Measurements from ENCODE around the gene DENND6A. TPM values are rescaled to one million over a fixed set of nuclear protein-coding genes. Genes with fewer than 3 reads are reported as not detected.

Gene DENND6A
- total and polyA plus RNA-seq, 11 donors: 4.9 to 27.9 (median 14.3) TPM

DNA sequence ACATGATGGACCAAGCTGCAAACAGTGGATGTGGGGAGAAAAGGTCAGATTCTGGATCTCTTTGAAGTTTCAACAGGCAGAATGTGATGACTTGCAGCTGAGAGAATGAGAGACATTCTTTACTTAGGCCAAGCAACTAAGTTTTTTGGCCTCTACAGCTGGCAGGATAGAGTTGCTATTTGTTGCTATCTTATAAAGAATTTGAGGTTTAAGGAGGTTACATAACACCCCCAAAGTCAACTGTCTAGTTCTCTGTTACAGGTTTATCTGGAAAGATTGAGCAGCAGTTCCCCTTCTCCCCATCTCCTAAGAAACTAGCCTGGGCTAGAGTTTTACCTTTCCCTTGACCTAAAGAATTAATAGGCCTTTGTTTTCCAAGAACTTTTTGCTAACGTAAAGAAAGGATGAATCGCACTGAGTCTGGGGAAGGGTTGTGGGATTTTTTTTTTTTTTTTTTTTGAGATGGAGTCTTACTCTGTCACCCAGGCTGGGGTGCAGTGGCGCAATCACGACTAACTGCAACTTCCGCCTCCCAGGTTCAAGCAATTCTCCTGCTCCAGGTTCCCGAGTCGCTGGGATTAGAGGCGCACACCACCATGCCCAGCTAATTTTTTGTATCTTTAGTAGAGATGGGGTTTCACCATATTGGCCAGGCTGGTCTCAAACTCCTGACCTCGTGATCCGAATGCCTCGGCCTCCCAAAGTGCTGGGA is 36.6 kb upstream of the DENND6A start:
- no peaks in the 10 kb centered on the region for H3K9me3 ChIP-seq
- DNase-seq (no peak), ATAC-seq (no peak)
- H3K27ac ChIP-seq: no peak overlapping the region
- TF ChIP-seq CTCF (IDR thresholded peaks at IDR 0.05): no peak
- no peak for TF ChIP-seq POLR2A (IDR thresholded peaks at IDR 0.05)
- intact Hi-C loops (cut with DNase I): no loop called here
- no peaks in the 10 kb centered on the region for H3K27me3 ChIP-seq
- H3K4me3 ChIP-seq: no peak overlapping the region
- no peaks in the 10 kb centered on the region for H3K36me3 ChIP-seq
- WGBS, 4 donors: 90 to 94% (median 91%) methylated on average over 11 of the region's 11 CpGs
- H3K4me1 ChIP-seq: no peaks in the 10 kb centered on the region

DNA sequence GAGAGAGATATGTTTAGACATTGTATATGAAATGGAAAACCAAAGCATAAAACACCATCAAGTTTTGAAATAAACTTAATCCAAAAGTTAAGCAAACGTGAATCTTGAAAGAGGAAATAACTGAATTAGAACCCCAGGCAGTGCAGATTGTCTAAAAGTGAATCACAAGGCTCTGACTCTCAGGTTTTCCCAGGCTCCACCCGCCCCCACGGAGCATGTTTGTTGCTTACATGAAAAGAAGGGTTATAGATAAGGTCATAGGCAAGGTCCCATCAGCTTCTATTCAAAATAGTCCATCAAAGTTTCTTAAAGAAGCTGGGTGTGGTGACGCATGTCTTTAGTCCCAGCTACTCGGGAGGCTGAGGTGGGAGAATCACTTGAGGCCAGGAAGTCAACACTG is 34.2 kb upstream of the DENND6A start:
- TF ChIP-seq CTCF (IDR thresholded peaks at IDR 0.05) (no peak), POLR2A (IDR thresholded peaks at IDR 0.05) (no peak)
- WGBS, 4 donors: 83 to 87% (median 86%) methylated on average over 5 of the region's 5 CpGs
- Histone ChIP-seq H3K27me3 (no peaks in the 10 kb centered on the region), H3K27ac (no peak overlapping the region), H3K4me3 (no peak overlapping the region), H3K4me1 (no peaks in the 10 kb centered on the region), H3K9me3 (no peaks in the 10 kb centered on the region), H3K36me3 (no peaks in the 10 kb centered on the region)
- intact Hi-C loops (cut with DNase I): no loop called here
- DNase-seq (no peak), ATAC-seq (no peak)

DNA sequence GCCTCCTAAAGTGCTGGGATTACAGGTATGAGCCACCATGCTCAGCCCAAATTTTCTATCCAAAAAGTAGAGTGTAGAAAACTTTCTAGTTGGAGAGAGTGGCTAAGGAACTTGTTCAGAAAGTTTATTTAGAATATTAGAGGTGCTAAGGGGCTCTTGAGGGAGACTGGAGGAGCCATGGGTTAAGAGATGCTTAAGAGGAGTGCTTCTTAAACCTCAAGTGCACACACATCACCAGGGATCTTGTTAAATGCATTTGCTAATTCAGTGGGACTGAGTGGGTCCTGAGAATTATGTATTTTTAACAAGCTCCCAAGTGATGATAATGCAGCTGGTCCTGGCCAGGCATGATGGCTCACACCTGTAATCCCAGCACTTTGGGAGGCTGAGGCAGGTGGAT is 33.5 kb upstream of the DENND6A start:
- TF ChIP-seq POLR2A (IDR thresholded peaks at IDR 0.05): no peak
- no peak for TF ChIP-seq CTCF (IDR thresholded peaks at IDR 0.05)
- intact Hi-C loops (cut with DNase I): no loop called here
- no peak for DNase-seq
- H3K27ac ChIP-seq: no peak overlapping the region
- no peaks in the 10 kb centered on the region for H3K9me3 ChIP-seq
- no peak overlapping the region for H3K4me3 ChIP-seq
- no peak for ATAC-seq
- H3K36me3 ChIP-seq: no peaks in the 10 kb centered on the region
- H3K27me3 ChIP-seq: no peaks in the 10 kb centered on the region
- H3K4me1 ChIP-seq: no peaks in the 10 kb centered on the region

DNA sequence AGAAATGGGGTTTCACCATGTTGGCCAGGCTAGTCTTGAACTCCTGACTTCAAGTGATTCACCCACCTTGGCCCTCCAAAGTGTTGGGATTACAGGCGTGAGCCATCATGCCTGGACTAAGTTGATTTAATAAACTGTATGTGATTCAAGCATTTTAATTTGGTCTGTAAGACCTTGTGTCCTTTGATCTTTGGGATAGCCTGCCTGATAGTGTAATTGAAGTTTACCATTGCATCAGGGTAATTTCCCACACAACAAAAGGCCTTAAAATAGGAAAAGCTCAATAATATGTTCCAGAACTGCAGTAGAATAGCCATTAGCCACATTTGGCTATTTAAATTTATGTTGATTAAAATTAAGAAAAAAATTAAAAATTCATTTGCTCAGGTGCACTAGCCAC is 25.2 kb upstream of the DENND6A start:
- H3K9me3 ChIP-seq: no peaks in the 10 kb centered on the region
- H3K4me1 ChIP-seq: no peaks in the 10 kb centered on the region
- H3K4me3 ChIP-seq: no peak overlapping the region
- H3K27ac ChIP-seq: no peak overlapping the region
- 94 to 98% (median 95%) methylated on average over 1 of the region's 1 CpG for WGBS, 4 donors
- no peaks in the 10 kb centered on the region for H3K27me3 ChIP-seq
- TF ChIP-seq POLR2A (IDR thresholded peaks at IDR 0.05): no peak
- ATAC-seq: no peak
- intact Hi-C loops (cut with DNase I): no loop called here
- no peak for DNase-seq
- no peaks in the 10 kb centered on the region for H3K36me3 ChIP-seq

All from heart left ventricle (tissue), 16 donors.